GDM1 (cell line): Measurements from ENCODE around the gene UPK2.
"Not testable (repeated sequence)": the region's sequence is repeated elsewhere in the genome, so short reads cannot be mapped to it uniquely, and the experiment has no call there.

Experiments used
- DNase-seq: peaks from one replicate; lab custom pipeline; 2025; lab: John Stamatoyannopoulos, UW

Gene UPK2

DNA sequence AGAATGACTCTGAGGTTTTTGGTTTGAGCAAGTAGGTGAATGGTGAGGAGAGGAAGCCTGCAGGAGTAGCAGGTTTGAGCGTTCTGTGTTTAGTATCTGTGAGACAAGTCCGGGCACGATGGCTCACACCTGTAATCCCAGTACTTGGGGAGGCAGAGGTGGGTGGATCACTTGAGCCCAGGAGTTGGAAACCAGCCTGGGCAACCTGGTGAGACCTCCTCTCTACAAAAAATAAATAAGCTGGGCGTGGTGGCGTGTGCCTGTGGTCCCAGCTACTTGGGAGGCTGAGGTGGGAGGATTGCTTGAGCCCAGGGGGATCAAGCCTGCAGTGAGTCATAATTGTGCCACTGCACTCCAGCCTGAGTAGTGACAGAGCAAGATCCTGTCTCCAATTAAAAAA is 32.2 kb downstream of the UPK2 start:
- DNase-seq, result no peak

DNA sequence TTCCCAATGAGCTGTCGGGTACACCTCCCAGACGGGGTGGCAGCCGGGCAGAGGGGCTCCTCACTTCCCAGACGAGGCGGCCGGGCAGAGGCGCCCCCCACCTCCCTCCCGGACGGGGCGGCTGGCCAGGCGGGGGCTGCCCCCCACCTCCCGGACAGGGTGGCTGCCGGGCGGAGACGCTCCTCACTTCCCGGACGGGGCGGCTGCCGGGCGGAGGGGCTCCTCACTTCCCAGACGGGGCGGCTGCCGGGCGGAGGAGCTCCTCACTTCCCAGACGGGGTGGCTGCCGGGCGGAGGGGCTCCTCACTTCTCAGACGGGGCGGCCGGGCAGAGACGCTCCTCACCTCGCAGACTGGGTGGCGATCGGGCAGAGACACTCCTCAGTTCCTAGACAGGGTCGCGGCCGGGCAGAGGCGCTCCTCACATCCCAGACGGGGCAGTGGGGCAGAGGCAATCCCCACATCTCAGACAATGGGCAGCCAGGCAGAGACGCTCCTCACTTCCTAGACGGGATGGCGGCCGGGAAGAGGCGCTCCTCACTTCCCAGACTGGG is 35.5 kb downstream of the UPK2 start:
- not testable (repeated sequence) for DNase-seq

DNA sequence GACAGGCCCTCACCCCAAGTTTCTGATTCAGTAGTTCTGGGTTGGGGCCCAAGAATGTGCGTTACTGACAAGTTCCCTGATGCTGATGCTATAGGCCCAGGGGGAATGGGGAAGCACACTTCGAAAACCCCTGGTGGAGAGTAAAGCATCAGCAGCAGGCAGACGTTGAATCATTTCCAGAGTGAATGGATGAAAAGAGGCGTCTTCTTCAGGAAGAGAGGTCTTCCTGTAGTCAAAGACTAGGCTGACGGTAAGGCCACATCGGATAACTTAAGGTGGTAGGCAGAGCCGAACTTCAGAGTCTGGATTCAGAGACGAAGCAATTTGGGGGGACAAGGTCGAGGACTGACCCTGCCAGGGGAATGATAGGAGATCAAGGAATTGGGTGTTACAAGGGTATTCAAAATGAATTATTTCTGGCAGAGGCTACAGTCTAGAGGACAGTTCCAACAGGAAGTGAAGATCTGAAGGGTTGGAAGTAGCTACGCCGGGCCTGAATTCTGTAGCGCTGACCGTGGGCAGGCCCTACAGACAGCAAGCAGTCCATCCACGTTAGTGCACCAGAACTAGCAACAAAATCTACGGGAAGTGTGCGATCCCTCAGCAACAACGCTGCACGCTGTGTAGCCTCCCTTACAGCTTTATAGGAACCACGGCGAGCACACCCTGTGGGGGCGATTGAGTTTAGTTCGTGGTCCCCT is 41.0 kb downstream of the UPK2 start:
- DNase-seq, result peak; percentile 37

DNA sequence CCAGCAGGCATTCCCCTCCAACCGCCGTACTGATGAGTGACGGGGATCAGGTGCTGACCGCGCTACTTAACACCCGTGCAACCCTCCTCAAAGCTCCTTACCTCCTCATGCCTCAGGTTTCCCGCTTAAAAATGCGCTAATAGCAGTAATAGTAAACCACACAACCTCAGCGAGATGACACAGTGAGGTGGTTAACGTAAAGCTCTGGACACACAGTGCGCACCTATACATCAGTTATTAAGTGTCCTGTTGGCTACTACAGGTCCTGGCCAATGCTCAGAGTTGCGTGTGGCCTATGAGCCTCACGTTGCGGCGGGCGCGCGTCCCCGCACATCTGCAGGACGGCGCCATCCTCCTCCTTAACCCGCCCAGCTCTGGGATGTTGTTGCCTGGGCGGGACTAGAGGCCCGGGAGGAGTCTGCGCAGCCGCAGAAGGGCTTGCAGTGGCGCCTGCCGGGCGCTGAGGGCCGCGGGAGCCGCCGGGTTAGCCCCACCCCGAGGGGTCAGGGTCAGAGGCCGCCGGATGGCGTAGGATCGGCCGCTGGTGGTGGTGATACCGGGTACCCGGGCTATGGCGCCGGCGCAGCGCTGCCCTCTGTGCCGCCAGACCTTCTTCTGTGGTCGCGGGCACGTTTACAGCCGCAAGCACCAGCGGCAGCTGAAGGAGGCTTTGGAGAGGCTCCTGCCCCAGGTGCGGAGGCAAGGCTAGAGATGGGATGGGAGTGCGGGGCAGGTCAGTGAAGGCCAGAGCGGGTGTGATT is 41.7 kb downstream of the UPK2 start, which contains the start of gene CENATAC:
CENATAC (plus strand) TSS at position 512 of the 761 bp plus-strand sequence; CDS start at position 572, 60 bp downstream.
- peak; percentile 86 for DNase-seq

DNA sequence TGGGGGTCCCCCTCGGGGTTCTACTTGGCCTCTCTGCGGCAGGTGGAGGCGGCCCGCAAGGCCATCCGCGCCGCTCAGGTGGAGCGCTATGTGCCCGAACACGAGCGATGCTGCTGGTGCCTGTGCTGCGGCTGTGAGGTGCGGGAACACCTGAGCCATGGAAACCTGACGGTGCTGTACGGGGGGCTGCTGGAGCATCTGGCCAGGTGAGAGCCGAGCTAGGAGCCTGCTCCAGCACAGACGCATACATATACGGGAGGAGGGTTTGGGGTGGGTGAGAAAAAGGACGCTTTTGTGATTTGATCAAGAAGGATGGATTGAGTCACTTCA is 42.3 kb downstream of the UPK2 start:
- no peak for DNase-seq

DNA sequence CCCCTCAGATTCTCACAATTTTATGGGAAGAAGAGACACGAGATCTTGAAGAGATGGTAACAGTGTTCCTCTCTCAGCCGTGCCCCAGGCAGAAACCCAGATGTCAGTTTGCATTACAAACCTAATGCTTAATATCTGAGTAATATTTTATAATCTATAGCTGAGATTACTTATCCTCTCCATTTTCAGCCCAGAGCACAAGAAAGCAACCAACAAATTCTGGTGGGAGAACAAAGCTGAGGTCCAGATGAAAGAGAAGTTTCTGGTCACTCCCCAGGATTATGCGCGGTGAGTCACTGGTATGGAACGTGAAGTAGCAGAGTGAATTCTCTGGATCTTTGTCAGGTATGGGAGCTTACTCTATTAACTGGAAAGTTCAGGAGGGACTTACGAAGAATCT is 42.7 kb downstream of the UPK2 start:
- DNase-seq, result no peak

DNA sequence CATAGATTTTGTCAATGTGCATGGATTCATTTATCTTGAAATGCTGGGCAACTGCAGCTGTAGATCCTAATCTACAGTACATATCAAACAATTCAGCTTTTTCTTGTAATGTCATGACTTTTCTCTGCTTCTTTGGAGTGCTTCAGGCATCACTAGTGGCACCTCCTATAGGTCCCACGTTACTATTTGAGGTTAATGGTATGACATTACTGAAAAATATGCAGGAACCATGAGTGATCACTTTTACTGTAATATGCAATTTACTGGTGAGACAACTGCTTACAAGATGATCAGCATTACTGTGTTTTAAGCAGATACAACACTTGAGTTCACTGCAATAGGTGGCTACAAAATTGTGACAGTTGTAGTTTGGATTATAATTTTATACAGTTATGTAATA is 44.8 kb downstream of the UPK2 start:
- DNase-seq, result no peak

DNA sequence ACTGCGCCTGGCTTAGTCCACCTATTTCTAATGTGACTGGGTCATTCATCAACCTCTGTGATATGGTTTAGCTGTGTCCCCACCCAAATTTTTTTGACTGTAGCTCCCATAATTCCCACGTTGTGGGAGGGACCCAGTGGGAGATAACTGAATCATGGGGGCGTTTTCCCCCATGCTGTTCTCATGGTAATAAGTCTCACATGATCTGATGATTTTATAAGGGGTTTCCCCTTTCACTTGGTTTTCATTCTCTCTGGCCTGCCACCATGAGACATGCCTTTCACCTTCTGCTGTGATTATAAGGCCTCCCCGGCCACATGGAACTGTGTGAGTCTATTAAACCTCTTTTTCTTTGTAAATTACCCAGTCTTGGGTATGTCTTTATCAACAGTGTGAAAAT is 50.6 kb downstream of the UPK2 start:
- DNase-seq, result no peak
